Astrocyte of the hippocampus (primary cell): ENCODE data around the gene LILRA5.
"Not testable (repeated sequence)": the region's sequence is repeated elsewhere in the genome, so short reads cannot be mapped to it uniquely, and the experiment has no call there.

ENCODE experiments used
- DNase-seq: peaks from one replicate; pipeline ENCODE4 v3.0.0; 2011; ENCODE audit warnings: low read depth, low spot score

LILRA5 gene

DNA sequence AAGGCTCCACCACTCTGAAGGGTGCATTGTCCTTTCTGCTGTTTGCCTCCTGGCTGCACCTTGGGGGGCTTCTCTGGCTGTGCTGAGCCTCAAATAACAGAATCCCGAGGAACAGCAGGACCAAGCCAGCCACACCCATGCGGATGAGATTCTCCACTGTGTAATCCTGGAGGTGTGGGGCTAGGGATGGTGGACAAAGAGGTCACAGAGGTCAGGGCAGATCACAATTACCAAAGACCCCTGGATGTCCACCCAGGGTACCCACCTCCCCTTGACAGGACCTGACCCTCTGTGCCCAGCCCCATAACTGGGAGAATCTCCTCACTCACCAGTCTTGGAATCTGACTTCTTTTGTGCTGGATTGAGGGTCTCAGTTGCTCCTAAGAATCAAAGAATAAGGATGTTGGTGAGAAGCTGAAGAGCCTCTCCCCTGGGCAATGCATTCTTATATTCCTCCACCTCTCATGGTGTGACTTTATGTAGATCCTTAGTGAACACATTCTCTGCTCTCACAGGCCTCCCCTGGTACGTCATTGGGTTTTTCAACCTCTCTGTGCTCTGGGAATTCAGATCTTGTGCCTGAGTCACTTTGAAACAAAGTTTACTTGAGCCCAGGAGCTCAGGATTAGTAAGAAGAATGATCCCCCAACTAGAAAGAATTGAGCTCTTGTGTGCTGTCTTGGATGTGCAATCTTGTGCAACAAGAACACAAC, 20.8 kb upstream of the LILRA5 start:
- no peak for DNase-seq

DNA sequence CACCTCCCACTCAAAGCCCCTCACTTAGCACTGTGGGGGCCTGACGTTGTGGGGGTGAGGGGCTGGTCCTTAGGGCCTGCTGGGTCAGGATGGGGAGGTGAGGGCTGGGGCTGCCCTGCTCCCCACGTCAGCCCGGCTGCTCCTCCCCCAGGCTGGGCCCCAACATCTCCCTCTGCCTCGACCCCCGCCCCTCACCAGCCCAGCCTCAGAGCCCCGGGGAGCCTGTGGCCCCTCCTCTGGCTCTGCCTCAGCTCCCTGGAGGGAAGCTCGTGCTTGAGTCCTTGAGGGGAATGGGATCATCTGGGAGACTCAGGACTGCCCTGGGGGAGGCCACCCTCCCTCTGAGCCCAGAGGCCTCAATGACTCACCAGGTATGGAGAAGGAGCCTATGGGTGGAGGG, 19.2 kb upstream of the LILRA5 start:
- no peak for DNase-seq

- no peak for DNase-seq
These were observed 18.7 kb upstream of the LILRA5 start for GRCh38 chr19:54331626-54332025.

DNA sequence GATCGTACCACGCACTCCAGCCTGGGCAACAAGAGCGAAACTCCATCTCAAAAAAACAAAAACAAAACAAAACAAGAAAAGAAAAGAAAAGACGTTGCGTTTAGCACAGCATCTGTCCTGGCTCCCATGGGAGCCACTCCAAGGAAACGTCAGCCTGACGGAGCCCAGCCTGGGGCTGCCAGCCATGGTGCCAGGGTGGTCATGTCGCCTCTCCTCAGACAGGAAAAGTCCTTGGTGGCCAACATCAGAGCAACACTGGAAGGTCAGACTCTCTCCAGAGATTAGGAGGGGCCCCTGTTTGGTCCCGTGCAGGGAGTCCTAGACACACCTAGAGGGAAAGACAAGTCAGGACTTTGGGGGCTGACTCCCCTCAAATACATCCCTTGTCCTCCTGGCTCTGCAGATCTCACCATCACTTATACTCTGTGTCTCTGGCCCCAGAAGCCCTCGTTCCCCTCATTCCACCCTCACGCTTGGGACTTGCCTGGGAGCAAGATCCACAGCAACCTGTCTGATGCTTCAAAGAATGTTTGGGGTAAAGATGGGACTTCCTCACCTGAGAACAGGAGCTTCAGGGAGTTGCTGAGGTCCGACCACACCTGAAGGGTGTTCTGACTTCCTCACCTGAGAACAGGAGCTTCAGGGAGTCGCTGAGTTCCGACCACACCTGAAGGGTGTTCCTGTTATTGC, 16.7 kb upstream of the LILRA5 start:
- no peak for DNase-seq

- not testable (repeated sequence) for DNase-seq
These were observed 15.8 kb upstream of the LILRA5 start for GRCh38 chr19:54328781-54329180.

DNA sequence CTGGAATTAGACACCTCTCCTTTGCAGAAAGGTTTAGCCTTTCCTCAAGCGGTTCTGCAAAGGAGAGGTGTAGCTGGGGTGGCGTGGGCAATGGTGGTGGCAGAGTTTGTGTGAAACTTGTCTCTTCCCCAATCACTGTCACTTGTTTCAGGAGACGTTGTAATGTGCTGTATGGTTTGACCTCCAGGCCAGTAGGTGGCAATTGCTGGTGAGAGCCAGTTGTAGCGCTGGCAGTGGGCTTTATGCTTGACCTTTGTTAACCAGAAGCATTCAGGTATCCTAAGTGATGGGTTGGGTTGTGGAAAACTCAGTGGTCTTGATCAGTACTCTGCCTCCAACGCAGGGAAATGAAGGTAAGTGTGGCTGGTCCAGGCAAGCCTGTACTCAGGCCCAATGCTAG, 12.7 kb upstream of the LILRA5 start:
- no peak for DNase-seq

- DNase-seq = peak; percentile 49
These were observed 12.2 kb upstream of the LILRA5 start for GRCh38 chr19:54325194-54325621.

DNA sequence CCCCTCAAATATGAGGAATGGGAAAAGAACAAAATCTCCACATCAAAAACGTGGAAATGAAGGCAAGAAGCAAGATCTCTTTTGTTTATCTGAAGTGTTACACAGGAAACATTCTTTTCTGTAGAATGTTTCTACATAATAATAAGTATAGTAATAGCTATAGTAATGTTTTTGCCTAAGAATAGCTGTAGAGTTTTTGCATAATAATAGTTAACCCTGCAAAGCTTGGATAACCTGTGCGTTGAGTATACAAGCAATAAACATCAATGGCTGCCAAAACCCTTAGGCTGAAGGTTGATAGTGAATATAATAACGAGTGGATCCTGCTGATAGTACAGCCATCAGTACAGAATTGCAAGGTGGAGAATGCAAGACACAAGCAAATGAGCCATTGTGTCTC, 11.1 kb upstream of the LILRA5 start:
- no peak for DNase-seq

- DNase-seq = not testable (repeated sequence)
These were observed 10.0 kb upstream of the LILRA5 start for GRCh38 chr19:54322934-54323333.

DNA sequence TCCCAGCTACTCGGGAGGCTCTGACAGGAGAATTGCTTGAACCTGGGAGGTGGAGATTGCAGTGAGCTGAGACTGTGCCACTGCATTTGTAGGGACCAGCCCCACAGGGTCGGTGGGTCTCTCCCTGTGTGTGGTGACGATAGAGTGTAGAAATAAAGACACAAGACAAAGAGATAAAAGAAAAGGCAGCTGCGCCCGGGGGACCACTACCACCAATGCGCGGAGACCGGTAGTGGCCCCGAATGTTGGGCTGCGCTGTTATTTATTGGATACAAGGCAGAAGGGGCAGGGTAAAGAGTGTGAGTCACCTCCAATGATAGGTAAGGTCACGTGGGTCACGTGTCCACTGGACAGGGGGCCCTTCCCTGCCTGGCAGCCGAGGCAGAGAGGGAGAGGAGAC, 9.3 kb upstream of the LILRA5 start:
- DNase-seq = not testable (repeated sequence)

- no peak for DNase-seq
These were observed 7.1 kb upstream of the LILRA5 start for GRCh38 chr19:54319892-54320670.

- DNase-seq = no peak
These were observed 6.1 kb upstream of the LILRA5 start for GRCh38 chr19:54319049-54319448.

- DNase-seq = no peak
These were observed 4.9 kb upstream of the LILRA5 start for GRCh38 chr19:54317965-54318240.

- no peak for DNase-seq
These were observed 4.4 kb upstream of the LILRA5 start for GRCh38 chr19:54317108-54317964.

DNA sequence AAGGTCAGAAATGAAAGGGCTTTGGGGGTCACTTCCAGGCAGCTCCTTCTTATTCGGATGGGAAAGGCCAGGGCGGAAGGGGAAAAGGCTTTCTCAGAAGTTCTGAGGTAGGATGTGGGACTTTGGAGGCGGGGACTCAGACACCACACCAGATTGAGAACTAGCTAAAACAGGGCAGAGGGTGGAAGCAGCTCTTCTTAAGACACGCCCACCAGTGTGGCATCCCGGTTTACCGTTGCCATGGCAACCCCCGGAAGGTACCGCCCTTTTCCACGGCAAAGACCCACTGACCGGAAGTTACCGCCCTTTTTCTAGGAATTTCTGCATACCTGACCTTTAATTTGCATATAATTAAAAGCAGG, 3.8 kb upstream of the LILRA5 start:
- no peak for DNase-seq

GRCh38 chr19:54315956-54316355, 3.0 kb upstream of the LILRA5 start:
- DNase-seq = no peak

DNA sequence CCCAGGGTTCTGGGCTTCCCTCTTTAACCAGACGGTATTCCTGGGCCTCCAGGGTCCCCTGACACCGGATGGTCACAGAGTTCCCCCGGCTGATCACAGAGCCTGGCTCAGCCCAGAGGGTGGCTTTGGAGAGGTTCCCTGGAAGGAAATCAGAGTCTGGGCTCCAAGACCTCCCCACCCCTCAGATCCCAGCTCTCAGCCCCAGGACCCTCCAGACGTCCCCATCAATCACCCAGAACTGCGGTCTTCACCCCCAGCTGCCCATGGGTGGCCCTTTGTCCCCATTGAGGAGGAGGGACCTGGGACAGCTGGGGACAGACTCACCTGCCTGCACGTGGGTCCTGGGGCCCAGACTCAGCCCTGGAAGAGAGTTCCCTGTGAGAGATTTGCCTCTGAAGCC, 955 bp downstream of the LILRA5 start:
- DNase-seq = no peak

DNA sequence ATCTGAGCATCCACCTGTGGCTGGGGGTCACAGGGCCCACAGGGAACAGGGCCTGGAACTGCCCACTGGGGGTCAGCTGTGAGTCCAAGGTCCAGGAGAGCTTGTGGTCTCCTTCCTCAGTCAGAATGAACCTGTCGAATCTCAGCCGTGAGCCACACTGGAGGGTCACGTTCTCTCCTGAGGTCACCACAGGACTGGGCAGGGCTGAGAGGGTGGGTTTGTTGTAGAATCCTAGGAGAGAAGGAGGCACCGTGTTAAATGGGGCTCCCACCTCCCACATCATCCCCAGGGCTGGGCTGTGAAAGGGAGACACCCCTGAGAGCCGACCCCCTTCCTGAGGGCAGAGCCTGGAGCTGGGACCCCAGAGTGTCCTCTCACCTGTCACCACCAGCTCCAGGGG, 1.5 kb downstream of the LILRA5 start:
- no peak for DNase-seq

GRCh38 chr19:54310543-54310942, 2.4 kb downstream of the LILRA5 start:
- DNase-seq = no peak

DNA sequence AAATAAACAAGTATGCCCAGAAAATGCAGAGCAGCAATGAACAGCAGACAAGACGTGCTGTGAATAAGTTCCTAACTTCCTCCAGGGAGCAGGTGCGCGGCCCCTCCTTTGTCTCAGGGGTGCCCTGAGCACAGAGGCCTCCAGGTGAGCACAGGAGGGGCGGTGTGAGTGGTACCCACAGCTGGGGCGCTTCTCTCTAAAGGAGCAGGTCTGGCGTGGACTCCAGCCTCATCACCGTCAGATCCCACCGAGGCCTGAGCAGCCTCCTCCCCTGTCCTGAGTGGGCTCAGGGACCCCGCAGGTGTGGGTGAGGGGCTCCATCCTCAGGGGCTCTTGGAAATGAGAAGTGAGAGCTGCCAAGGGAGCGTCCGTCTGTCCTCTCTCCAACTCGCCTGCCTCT, 3.2 kb downstream of the LILRA5 start:
- DNase-seq = no peak

DNA sequence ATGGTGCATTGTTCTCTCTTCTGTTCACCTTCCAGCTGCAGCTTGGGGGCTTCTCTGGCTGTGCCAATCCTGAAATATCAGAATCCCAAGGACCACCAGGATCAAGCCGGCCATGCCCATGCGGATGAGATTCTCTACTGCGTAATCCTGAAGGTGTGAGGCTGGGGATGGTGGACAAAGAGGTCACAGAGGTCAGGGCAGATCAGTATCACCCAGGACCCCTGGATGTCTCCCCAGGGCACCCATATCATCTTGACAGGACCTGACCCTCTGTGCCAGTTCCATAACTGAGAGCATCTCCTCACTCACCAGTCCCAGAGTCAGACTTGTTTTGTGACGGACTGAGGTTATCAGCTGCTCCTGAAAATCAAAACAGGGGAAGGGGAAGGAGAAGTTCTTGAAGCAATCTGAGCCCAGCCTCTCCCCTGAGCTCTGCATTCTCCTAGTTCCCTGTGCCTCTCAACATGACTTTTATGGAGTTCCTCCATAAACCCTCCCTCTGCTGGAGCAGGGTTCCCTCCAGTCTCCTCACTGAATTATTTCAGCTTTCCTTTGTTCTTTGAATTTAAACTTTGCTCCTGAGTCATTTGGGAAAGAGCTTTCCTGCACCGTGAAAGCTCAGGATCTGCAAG, 5.5 kb downstream of the LILRA5 start:
- no peak for DNase-seq

DNA sequence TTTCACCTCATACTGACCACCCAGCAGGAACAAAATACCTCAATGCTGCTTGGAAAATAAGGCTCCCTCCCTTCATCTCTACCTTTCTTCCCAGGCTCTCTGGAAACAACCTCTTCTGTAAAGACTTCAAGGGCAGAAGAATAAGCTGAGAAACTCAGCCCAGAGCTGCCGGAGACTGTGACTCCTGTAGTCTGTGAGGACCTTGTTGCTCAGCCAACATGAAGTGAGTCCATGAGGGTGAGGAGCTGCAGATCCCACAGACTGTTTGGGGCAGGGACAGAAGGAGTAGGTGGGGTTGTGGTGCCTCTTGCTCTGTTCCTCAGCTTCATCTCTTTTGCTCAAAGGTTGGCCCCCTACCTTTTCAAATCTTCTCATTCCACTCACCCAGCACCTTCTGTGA, 7.8 kb downstream of the LILRA5 start:
- no peak for DNase-seq
